NCI-H82 treated with DMSO at 0.1 percent for 48 hours (cell line): ENCODE results near the gene TEKTIP1.
"Not testable (repeated sequence)": the region's sequence is repeated elsewhere in the genome, so short reads cannot be mapped to it uniquely, and the experiment has no call there.

Experiments
- DNase-seq: peaks from one replicate; lab custom pipeline; 2025; ENCODE audit not compliant: unreplicated experiment; lab: John Stamatoyannopoulos, UW

TEKTIP1 gene

DNA sequence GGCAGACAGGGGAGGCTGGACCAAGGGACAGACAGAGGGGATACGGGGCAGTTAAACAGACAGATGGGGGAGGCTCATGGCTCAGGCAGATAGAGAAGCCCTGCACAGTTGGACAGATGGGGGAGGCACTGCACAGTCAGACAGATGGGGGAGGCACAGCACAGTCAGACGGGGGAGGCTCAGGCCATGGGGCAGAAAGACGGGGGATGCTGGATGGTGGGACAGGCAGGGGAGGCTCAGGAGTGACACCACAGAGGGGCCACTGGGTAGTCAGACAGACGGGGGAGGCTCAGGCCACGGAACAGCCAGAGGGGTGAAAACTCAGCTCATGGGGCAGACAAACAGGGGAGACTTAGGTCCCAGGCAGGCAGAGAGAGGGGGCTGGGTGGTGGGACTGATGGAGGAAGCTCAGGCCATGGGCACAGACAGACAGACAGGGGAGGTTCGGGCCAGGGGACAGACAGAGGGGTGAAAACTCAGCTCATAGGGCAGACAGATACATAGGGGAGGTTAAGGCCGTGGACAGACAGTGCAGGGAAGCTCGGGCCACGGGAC lies 17.5 kb downstream of the TEKTIP1 start:
- DNase-seq: no peak

DNA sequence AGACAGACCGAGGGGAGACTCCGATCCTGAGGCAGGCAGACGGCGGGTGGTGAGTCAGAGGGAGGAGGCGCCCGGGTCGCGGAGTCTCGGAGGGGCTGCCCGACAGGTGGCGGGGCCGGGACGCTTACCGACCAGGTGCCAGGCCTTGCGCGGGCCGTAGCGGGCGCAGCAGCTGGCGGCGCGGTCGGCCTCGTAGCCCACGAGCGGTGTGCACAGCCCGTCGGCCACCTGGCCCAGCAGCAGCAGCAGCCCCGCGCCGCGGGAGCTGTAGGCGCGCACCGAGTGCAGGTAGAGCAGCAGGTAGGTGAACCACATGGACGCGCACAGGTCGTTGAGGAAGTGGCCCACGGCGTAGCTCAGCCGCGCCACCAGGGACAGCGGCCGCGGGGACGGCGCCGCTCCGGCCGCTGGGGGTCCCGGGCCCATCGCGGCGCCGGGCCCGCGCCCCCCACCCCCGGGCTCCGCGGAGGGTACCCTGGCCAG lies 18.0 kb downstream of the TEKTIP1 start:
- no peak for DNase-seq

DNA sequence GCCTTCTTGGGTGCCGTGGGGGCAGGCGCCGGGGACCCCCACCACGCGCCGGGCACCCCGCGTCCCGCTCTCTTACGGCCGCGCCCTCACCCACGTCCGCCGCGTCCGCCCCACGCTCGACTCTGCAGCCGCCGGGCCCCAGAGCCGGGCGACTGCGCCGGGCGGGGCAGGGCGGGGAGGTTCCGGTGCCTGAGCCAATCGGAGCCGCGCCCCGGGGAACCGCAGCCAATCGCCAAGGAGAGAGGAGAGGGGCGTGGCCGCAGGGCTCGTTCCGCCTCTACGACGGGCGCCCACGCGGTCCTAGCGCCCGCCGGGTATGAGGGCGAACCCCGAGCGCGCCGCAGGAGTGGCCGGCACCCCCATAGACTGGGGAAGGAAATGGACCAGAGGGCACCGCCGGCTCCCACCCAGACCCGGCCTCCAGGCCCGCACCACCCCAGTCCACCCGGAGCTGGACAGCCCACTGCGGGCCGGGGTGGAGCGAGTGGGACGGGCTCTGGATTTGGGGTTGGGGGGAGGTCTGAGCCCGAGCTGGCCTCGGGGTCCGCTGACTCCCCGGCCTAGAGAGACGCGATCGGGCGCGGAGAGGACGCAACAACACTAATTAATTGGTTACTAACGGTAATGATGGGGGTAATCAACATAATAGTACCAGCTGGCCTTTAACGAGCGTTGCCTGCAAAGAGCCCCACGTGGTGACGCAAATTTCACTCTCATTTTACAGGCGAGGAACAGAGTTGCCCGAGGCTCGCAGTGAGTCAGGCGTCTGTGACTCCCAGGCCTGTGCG lies 18.7 kb downstream of the TEKTIP1 start, which contains the start of gene MFSD12:
Gene MFSD12 (minus strand): TSS at position 126 of the 788 bp plus-strand sequence. CDS start 183 bp downstream, outside the sequence.
- peak; percentile 52 for DNase-seq

DNA sequence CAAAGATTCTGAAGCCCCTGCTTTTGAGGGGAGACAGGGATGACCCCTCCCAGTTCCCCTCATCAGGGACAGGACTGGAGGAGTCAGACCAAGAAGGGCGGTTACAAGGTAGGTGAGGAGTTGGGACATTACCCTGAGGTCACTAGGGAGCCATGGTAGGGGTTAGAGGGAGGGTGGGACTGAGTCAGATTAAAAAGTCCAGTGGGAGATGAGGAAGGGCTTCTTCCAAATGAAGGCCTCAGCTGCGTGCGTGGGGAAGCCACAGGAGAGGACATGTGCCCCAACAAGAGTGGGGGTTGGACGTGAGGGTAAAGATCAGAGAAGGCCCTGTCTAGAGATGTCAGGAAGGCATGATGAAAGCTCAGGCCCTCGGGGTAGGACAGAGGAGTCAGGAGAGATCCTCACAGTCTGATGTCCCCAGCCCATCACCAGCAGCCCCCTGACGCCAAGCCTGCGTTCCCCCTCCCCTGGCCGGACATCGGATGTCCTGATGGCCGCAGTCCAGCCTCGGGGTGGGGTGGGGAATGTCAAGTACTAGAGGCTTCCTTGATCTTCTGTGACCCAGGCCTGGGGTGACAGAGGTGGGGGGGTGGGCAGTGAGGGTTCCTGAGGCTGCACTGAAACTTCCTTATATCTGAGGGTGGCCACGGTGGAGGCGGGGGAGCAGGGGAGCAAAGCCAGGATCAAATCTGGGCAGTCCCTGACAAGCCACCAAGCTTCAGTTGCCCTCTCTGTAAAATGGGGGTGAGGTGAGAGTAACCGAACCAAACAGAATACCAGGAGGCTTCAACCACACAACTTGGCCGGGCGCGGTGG lies 24.9 kb downstream of the TEKTIP1 start:
- DNase-seq: no peak

DNA sequence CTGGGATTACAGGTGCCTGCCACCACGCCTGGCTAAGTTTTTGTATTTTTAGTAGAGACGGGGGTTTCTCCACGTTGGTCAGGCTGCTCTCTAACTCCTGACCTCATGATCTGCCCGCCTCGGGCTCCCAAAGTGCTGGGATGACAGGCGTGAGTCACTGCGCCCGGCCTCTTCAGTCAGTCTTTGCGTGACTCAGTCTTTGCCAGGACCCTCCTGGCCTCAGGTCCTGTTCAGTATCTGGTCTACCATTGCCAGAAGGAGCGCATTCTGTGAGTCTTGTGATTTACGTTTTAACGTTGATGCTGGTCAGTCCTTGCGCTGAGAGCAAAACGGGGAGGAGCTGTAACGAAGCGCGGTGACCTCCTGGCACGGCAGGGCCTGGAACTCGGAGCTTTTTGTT lies 26.2 kb downstream of the TEKTIP1 start:
- DNase-seq: no peak

DNA sequence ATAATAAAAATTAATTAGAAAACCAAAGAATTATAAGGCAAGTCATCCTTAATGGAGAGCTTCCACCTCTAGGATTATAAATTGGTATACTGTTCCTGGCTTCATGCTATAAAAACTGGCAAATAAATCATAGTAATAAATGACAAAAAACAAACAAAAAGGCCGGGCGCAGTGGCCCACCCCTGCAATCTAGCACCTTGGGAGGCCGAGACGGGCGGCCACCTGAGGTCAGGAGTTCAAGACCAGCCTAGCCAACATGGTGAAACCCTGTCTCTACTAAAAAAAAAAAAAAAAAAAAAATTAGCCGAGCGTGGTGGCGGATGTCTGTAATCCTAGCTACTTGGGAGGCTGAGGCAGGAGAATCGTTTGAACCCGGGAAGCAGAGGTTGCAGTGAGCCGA lies 31.1 kb downstream of the TEKTIP1 start:
- not testable (repeated sequence) for DNase-seq

DNA sequence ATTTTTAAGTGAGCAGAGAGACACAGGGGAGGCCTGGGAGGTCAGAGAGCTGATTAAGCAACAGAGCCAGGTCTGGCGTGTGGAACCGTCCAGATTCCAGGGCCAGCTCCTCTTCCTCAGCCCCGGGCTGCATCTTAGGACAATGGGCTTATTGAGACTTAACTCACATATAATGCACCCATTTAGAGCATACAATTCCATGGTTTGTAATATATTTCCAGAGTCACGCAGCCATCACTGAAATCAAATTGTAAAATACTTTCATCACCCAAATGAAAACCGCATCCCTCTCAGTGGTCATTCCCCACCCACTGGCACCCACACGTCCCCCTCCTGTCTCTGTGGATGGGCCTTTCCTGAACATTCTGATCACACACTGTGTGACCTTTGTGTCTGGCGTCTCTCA lies 31.6 kb downstream of the TEKTIP1 start:
- DNase-seq: no peak

DNA sequence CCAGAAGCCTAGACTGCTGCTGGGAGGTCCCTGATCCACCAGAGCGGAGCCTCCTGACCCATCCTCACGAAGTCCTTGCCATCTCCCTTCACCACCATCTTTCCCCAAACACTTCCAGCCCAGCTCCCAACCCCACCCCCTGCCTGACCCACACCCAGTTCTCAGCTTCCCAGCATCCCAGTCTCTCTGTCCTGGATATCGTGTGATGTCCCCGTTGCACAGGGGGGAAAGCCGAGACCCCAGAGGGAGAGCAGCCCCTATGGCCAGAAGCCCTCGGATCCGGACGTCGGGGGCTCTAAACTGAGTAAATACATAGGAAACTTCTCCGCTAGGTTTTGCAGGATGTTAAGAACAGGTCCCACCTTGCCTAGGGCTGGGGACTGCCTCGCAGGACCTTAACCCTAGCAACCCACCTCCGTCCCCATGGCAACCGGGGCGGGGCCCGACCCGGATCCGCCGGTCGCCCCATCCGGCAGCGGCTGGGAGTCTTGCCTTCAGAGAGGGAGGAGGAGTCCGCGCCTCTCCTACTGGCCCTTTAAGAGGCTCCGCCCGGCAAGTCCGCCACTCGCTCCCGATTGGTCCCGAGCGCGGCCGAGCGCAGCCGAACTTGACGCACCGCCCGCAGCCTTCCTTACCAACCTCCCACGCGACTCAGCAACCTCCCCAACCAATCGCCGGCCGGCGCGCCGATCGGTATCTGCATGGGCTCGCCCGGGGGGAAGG lies 33.3 kb downstream of the TEKTIP1 start:
- peak; percentile 93 for DNase-seq

DNA sequence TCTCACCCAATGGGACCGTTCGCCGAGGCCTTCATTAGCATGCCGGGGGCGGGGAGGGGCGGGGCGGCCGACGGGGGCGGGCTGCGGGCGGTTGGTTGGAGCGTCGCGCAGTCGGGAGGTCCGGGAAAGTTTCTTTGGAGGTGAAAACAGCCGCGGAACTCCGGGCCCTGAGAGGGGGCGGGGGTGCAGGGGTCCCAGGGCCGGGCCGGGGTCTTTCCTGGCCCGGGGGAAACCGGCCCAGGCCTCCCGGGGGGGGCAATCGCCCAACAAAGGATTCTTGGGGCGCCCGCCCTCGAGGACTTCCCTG lies 33.8 kb downstream of the TEKTIP1 start, which contains the start of gene HMG20B:
Gene HMG20B (plus strand): TSS at position 90 of the 307 bp plus-strand sequence. CDS start 366 bp downstream, outside the sequence.
- no peak for DNase-seq

DNA sequence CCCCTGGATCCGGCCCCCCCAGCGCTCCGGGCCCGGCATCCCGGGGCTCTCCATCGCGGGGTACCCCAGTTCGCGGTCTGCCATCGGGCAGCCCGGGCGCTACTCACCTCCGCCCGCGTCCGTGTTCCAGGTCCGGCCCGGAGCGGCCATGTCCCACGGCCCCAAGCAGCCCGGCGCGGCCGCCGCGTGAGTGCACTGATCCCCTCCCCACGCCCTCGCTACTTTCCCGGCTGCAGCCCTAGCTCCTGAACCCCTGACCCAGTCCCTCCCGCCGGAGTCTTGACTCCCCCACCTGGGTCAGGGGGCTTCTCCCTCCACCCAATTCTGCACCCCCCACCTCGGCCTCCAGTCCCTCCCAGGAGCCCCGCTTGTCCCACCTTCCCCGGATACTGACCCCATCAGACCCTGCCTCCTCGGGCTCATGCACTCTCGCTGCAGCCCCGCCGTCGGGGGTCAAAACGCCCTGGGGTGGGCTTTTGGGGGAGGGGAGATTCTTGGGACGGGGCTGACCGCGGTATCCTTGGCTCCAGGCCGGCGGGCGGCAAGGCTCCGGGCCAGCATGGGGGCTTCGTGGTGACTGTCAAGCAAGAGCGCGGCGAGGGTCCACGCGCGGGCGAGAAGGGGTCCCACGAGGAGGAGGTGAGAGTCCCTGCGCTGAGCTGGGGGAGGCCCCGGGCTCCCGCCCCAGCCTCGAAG lies 34.3 kb downstream of the TEKTIP1 start:
- DNase-seq: no peak

DNA sequence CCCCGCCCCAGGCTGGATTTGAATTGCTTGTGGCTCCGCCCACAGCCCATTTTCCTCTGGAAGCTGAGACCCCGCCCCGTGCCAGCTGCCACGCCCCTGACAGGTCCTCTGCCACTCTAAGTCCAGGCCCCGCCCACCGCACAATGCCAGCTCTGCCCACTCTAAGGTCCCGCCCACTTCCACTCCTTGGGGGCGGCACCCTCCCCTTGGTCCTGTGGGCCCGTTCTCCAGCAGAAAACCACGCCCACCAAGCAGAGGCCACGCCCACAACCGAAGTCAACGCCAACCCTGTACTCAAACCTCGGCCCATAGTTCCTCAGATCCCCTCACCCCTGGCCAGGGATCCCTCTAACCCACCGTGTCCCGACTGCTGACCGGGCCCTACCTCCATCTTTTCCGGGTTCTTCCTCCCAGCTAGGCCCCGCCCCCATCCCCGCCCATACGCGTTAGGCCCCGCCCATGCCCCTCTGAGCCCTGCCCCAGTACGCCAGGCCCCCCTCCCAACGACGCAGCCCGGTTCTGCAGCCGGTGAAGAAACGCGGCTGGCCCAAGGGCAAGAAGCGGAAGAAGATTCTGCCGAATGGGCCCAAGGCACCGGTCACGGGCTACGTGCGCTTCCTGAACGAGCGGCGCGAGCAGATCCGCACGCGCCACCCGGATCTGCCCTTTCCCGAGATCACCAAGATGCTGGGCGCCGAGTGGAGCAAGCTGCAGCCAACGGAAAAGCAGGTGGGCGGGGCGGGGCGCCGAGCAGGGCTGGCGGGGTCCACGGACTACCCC lies 35.1 kb downstream of the TEKTIP1 start:
- DNase-seq: peak; percentile 61

DNA sequence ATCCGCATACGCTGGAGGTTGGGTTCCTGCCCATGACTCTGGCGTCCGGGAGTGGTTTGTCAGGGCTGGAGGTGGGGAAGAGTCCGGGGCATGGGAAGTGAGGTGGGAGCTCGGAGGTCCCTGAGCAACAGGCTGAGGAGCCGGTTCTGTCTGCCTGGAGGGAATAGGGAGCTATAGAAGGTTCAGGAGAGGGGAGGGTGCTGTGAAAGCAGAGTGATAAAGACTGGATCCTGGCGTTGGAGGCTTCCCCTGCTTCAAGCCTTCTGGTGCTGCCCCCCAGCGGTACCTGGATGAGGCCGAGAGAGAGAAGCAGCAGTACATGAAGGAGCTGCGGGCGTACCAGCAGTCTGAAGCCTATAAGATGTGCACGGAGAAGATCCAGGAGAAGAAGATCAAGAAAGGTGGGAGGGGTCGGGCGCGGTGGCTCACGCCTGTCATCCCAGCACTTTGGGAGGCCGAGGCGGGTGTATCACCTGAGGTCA lies 36.3 kb downstream of the TEKTIP1 start:
- DNase-seq: no peak

DNA sequence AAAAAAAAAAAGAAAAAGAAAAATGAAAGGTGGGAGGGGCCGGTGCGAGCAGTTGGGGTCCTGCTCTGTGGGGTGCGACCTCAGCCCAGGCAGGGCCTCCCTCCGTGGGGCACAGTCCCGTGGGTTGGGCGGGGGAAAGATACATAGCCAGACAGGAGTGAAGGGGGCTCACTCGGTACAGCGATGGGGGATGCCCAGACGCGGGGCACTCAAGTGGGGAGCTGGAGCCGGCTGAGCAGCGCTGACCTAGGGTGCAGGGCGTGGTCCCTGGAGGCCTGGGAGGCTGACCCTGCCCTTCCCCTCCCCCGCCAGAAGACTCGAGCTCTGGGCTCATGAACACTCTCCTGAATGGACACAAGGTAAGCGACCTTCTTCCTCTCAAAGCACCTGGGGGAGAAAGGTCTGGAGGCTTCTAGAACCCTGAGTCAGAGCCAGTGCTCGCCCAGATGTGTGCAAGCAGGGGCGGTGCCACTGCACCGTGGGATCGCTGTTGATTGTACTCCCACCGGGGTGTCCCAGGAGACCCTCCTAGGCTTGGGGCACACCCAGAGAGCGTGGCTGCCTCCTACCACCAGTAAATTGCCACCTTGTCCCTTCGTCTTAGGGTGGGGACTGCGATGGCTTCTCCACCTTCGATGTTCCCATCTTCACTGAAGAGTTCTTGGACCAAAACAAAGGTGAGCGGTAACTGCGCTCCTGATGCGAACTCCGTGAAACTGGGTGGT lies 37.1 kb downstream of the TEKTIP1 start:
- DNase-seq: no peak

DNA sequence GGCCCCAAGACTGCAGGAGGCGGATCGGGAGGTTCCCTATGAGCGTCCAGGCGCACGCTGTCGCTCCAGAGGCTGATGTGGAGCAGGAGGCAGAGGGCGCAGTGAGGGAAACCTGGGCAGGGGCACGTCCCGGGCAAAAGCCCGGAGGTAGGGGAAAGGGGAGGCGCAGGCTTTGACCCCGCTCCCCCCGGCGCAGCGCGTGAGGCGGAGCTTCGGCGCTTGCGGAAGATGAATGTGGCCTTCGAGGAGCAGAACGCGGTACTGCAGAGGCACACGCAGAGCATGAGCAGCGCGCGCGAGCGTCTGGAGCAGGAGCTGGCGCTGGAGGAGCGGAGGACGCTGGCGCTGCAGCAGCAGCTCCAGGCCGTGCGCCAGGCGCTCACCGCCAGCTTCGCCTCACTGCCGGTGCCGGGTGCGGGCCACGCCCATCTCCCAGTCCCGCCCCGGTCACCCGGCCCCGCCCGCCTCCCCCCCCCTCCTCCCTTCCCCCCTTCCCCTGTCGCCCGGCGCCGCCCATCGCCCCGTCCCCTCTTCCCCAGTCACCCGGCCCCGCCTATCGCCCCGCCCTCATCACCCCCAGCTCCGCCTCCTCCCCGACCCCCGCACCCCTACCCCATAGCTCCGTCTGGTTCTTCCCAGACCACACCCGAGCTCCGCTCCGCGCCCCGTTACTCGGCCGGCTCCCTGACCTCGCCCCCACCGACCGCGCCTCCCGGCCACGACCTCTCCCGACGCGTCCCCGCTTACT lies 37.9 kb downstream of the TEKTIP1 start:
- DNase-seq: no peak

DNA sequence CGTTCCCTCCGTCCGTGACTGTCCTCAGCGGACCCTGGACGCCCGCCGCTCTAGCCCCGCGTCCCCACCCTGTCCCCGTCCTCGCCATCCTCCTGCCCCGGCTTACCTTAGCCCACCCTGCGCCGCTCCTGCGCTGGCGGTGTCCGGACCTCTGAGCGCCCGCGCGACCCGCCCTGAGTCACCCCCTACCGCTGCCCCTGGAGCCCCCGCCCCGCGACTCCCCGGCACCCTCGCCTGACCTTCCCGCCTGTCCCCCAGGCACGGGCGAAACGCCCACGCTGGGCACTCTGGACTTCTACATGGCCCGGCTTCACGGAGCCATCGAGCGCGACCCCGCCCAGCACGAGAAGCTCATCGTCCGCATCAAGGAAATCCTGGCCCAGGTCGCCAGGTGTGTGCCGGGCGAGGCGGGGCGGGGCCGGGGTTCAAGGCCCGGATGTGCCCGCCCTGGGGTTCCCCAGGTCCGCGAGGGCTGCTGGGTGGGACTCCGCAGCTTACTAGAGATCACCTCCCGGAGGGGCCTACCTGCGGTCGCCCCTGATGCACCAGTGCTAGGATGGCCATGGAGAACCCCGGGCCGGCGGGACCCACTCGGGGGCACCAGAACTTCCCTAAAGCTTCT lies 38.9 kb downstream of the TEKTIP1 start:
- DNase-seq: no peak

DNA sequence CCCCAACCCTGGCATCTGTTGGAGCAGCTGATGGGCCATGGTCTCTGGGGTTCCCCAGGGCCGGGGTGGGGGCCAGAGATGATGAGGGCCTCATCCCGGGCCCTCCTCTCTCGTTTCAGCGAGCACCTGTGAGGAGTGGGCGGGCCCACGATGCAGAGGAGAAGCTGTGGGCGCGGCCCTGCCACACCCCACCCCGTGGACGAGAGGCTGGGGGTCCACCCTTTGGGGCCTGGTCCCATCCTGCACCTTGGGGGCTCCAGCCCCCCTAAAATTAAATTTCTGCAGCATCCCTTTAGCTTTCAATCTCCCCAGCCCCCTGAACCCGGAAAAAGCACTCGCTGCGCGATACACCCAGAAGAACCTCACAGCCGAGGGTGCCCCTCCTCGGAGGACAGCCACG lies 39.4 kb downstream of the TEKTIP1 start:
- no peak for DNase-seq

DNA sequence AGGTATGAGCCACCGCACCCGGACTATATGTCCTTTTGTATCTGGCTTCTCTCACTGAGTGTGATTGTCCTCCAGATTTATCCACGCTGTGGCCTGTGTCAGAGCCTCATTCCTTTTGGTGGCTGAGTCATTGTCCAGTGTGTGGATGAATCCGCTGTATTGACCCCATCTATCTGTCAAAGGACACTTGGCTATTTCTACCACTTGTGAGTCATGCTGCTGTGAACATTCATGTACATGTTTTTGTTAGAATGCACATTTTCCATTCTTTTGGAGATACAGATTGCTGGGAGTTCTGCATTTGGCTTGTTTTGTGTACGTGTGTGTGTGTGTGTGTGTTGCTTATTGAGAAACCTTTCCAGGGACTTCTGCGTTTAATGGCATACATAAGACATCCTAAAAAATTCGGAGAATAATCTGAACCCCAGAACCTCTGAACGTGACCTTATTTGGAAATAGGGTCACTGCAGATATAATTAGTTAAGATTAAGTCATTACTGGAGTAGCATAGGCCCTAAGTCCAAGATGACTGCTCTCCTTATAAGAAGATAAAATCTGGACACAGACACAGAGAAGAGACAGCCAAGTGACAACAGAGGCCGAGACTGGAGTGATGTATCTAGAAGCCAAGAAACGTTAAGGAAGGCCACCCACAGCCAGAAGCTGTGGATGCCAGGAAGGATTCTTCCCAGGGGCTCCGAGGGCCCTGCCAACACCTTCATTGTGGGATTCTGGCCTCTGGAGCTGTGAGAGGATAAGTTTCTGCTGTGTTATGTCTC lies 41.4 kb downstream of the TEKTIP1 start:
- no peak for DNase-seq
